HAP-1 (cell line): Measurements from ENCODE around the gene JAG2.

Experiments used
- DNase-seq, 2 experiments: peaks; one replicate each; pipeline ENCODE4 v3.0.0-alpha.2; 2016 to 2020; ENCODE audit warnings: low spot score in 2 of 2
- H3K27me3 ChIP-seq: fragments of 250-450 bp; sonication (Bioruptor Pico); 2 replicates; pipeline ENCODE4 v1.5.1; 2020; ENCODE audit warnings: low read depth, mild to moderate bottlenecking, moderate library complexity
- H3K36me3 ChIP-seq: fragments of 250-450 bp; sonication (Bioruptor Pico); replicated peaks from 2 replicates; pipeline ENCODE4 v1.5.1; 2020; ENCODE audit warnings: mild to moderate bottlenecking
- H3K4me1 ChIP-seq: fragments of 250-450 bp; sonication (Bioruptor Pico); 2 replicates; pipeline ENCODE4 v1.5.1; 2020; ENCODE audit warnings: mild to moderate bottlenecking
- H3K4me3 ChIP-seq: fragments of 250-450 bp; sonication (Bioruptor Pico); 2 replicates; pipeline ENCODE4 v1.5.1; 2020; ENCODE audit warnings: mild to moderate bottlenecking, moderate library complexity
- H3K9me3 ChIP-seq: fragments of 250-450 bp; sonication (Bioruptor Pico); 2 replicates; pipeline ENCODE4 v1.5.1; 2020; ENCODE audit warnings: mild to moderate bottlenecking, moderate library complexity
- in situ Hi-C: fragments of 300-500 bp; cut with MboI; formaldehyde crosslinking; loops from 3 replicates; pipeline ENCODE4 v1.14.3; 2020; ENCODE audit warnings: low sequenced_read_pairs, inconsistent platforms, mixed read lengths

The JAG2 gene

DNA sequence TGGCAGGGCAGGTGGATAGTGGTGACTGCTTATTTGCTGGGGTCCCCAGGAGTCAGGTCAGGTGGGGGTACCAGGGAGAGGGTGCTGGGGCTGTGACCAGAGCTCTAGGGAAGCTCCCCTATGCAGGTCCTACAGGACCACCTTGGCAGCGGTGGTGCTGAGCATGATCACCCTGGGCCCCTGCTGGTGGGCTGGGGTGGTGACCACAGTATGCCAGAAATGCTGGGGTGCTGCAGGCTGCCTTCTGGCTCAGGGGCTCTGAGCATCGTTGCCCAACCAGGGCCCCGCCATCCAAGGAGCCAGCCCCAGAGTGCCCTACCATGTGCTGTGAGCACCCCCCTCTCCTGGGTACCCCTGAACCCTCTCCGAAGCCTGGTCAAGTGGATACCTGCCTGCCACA lies 30.0 kb upstream of the JAG2 start:
- Histone ChIP-seq H3K9me3 (no peaks in the 10 kb centered on the region), H3K4me3 (no peak overlapping the region), H3K36me3 (no peaks in the 10 kb centered on the region), H3K27me3 (peaks cover 9% of the 10 kb centered on the region), H3K4me1 (no peaks in the 10 kb centered on the region)
- DNase-seq = no peak
- in situ Hi-C loops = no loop called here

DNA sequence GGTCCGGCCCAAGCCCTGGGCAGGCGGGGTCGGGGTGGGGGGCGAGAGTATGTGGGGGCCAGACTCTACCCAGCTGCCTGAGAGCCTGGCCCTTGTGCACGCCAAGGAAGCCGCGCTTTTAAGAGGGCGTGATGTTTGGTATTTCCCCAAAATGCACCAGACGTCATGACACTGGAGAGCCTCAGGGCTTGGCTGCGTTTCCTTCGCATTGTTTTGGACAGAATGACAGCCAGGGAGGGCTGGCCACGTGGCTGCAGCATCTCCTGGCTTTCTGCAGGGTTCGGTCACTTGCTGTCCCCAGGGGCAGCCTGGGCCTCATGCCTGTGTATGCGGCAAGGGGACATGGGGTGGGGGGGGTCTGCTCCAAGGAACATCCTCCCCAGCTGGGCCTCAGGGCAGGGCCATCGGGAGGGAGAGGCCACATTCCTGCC lies 28.6 kb upstream of the JAG2 start:
- in situ Hi-C loops = no loop called here
- no peak overlapping the region for H3K4me3 ChIP-seq
- no peaks in the 10 kb centered on the region for H3K36me3 ChIP-seq
- peaks cover 12% of the 10 kb centered on the region for H3K27me3 ChIP-seq
- no peaks in the 10 kb centered on the region for H3K9me3 ChIP-seq
- no peaks in the 10 kb centered on the region for H3K4me1 ChIP-seq
- DNase-seq = no peak

DNA sequence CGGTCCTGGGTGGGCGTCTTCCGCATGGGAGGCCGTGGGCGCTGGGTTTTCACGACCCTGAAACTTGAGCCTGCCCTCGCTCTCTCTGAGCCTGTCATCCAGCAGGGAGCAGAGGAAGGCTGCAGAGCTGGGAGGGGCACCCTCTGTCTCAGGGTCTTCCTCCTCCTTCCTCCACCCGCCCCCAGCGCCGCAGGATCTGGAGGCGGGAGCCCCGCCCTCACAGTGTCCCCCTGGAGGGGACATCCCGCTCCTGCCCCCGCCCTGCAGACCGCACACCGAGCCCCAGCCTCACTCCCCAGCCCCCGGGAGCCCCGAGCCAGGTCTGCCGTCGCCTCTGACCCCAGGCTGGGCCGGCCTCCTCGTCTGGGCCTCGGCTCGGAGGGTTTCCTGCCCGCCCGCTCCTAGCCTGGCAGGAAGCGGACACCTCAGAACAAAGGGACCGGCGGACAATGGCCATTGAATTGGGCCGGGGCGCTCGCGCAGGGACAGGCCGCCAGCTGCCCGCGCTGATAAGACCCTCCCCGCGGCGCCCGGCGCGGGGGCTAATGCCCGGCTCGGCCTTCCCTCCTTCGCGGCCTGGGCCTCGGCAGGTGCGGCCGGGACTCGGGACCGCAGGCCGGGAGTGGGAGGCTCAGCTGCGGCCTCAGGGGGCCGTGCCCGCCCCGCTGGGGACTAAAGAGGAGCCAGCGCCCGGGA lies 27.8 kb upstream of the JAG2 start:
- H3K36me3 ChIP-seq = no peaks in the 10 kb centered on the region
- no peaks in the 10 kb centered on the region for H3K4me1 ChIP-seq
- in situ Hi-C loops = no loop called here
- peaks cover 12% of the 10 kb centered on the region for H3K27me3 ChIP-seq
- DNase-seq = no peak
- no peaks in the 10 kb centered on the region for H3K9me3 ChIP-seq
- H3K4me3 ChIP-seq = no peak overlapping the region

- H3K9me3 ChIP-seq = no peaks in the 10 kb centered on the region
- in situ Hi-C loops = no loop called here
- DNase-seq = no peak
- H3K27me3 ChIP-seq = peaks cover 12% of the 10 kb centered on the region
- H3K36me3 ChIP-seq = no peaks in the 10 kb centered on the region
- H3K4me1 ChIP-seq = no peaks in the 10 kb centered on the region
- H3K4me3 ChIP-seq = no peak overlapping the region
Measured at GRCh38 chr14:105195522-105196264, 27.1 kb upstream of the JAG2 start.

DNA sequence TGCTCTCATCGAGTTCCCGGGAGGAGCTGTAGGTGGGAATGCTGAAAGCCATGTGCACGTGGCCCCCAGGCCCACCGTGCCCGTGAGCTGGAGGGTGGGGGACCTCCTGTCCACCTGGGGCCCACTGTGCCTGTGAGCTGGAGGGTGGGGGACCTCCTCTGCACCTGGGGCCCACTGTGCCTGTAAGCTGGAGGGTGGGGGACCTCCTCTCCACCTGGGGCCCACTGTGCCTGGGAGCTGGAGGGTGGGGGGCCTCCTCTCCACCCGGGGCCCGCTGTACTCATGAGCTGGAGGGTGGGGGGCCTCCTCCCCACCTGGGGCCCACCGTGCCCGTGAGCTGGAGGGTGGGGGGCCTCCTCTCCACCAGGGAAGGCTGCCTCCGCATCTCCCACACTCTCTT lies 26.5 kb upstream of the JAG2 start:
- DNase-seq = no peak
- Histone ChIP-seq H3K4me3 (no peak overlapping the region), H3K27me3 (peaks cover 12% of the 10 kb centered on the region), H3K4me1 (no peaks in the 10 kb centered on the region), H3K9me3 (no peaks in the 10 kb centered on the region; the same call in 1 of the 2 replicates), H3K36me3 (no peaks in the 10 kb centered on the region)
- in situ Hi-C loops = no loop called here

DNA sequence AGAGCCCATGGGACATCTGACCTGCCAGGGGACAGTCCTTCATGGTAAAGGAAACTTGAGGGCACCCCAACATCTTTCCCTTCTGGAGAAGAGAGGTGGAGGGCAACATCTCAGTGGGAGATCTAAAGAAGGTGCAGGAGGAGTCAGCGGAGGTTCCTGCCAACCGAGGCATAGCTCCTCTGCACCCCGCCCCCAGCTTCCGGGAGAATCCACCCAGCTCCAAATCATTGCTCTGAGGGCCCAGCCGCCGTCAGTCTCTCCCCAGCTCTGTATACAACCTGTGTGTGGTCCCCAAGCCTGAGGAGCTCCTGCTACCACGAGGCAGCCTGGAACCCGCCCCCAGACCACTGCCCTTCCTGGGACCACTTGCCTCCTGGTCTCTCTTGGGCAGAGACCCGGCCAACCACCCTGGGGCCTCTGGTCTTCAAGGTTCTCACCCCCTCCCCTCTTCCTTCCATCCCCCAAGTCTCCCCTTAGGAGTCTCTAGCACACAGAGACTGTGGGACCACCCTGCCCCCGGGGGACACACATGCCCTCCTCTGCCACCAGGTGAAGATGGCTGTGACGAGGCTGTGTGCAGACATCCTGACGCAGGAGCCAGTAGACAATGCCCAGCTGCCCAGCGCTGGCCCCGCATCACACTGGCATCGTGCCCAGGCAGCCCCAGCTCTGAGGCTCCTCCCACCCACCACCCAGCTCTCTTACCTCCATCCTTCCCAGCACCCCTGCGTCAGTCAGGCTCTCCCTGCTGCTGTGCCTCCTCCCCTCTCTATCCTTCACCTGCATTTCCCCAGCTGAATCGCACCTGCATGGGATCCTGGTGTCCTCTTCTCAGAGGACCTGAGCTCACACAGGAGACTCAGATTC lies 25.6 kb upstream of the JAG2 start:
- H3K4me1 ChIP-seq = no peaks in the 10 kb centered on the region
- H3K27me3 ChIP-seq = peaks cover 12% of the 10 kb centered on the region
- H3K9me3 ChIP-seq = no peaks in the 10 kb centered on the region; the same call in 1 of the 2 replicates
- no peaks in the 10 kb centered on the region for H3K36me3 ChIP-seq
- in situ Hi-C loops = no loop called here
- no peak overlapping the region for H3K4me3 ChIP-seq
- DNase-seq = no peak

DNA sequence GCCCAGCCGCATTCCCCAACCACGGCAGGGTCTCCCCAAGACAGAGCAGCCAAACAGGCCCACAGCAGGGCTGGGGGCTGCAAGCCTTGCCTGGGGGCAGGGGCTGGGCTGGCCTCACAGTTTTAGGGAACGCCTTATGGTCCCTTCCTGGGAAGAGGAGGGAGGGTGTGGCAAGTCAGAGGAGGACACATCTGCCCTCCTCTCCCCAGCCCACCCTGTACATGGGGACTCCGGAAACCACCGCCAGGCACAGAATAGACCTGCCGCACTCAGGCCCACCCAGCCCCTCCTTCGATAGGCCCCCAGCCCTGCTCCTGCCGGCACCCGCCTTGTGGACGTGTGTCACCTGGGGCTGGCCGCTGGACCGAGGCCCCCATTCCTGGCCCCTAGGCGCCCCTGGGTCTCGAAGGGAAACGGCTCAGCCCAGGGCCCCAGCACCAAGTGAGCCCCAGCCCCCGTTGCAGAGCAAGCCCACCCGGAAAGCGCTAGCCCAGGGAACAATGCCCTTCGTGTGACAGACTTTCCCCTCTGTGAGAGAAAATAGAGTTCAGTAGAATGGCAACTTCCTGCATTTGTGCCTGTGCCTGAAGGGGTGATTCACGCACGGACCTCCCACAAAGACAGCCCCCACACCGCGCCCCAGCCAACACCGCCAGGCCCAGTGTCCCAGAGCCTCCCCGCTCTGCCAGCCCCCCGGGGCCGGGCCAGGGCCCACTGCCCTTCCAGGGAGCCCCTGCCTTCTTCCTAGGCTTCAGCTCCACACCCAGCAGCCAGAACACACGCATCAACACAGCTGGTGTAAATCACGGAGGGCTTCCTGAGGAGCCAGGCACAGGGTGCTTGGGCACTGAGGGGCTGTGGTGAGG lies 24.5 kb upstream of the JAG2 start:
- peaks cover 2% of the 10 kb centered on the region; the same call in 1 of the 2 replicates for H3K9me3 ChIP-seq
- no peak overlapping the region for H3K4me3 ChIP-seq
- H3K36me3 ChIP-seq = no peaks in the 10 kb centered on the region
- no peaks in the 10 kb centered on the region for H3K4me1 ChIP-seq
- H3K27me3 ChIP-seq = peaks cover 12% of the 10 kb centered on the region
- in situ Hi-C loops = no loop called here
- DNase-seq = no peak

DNA sequence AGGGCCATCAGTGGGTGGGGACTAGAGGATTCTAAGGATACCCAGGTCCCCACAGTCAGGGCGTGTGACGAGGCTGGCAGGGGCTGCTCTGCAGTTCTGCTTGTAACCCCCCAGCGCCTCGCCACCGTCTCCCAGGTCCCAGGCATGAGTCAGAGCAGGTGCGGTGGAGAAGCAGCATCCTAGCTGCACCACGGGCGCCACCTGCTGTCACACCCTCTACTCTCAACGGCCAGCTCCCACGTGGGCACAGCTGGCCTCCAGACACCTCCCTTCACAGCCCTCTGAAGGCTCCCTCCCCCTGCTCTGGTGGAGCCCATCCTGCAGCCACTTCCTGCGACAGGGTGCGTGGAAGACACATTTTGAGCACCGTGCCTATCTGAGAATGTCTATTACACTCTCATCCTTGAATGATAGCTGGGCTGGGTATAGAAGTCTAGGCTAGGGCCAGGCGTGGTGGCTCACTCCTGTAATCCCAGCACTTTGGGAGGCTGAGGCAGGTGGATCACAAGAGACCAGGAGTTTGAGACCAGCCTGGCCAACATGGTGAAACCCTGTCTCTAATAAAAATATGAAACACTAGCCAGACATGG lies 19.5 kb upstream of the JAG2 start:
- Histone ChIP-seq H3K4me3 (no peak overlapping the region), H3K36me3 (no peaks in the 10 kb centered on the region), H3K4me1 (no peaks in the 10 kb centered on the region), H3K27me3 (no peaks in the 10 kb centered on the region), H3K9me3 (peaks cover 3% of the 10 kb centered on the region; the same call in 1 of the 2 replicates)
- in situ Hi-C loops = no loop called here
- DNase-seq = no peak

DNA sequence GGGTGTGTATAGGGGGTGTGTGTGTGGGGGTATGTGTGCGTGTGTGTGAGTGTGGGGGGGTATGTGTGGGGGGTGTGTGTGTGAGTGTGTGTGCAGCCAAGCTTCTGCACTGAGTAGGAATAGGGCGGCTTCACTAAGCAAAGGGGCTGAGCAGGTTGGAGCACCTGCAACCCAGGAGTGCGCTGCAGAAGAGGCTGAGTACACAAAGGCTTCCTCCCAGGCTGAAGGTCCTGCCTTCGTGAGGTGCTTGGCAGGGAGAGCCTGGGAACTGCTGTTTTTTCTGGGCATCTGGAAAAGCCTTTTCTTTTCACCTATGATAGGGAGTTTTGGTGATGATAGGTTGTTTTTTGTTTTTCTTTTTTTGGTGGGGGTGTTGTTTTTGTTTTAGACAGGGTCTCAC lies 18.5 kb upstream of the JAG2 start:
- Histone ChIP-seq H3K9me3 (peaks cover 3% of the 10 kb centered on the region; the same call in 1 of the 2 replicates), H3K4me1 (no peaks in the 10 kb centered on the region), H3K27me3 (no peaks in the 10 kb centered on the region), H3K4me3 (no peak overlapping the region), H3K36me3 (no peaks in the 10 kb centered on the region)
- in situ Hi-C loops = no loop called here
- DNase-seq = no peak

GRCh38 chr14:105185973-105186372 lies 17.4 kb upstream of the JAG2 start:
- peaks cover 3% of the 10 kb centered on the region; the same call in 1 of the 2 replicates for H3K9me3 ChIP-seq
- H3K4me3 ChIP-seq = no peak overlapping the region
- H3K36me3 ChIP-seq = no peaks in the 10 kb centered on the region
- no peak for DNase-seq
- H3K27me3 ChIP-seq = no peaks in the 10 kb centered on the region
- H3K4me1 ChIP-seq = no peaks in the 10 kb centered on the region
- in situ Hi-C loops = no loop called here

- no peak for DNase-seq
- H3K4me1 ChIP-seq = peaks cover 5% of the 10 kb centered on the region; the same call in 1 of the 2 replicates
- H3K27me3 ChIP-seq = no peaks in the 10 kb centered on the region
- in situ Hi-C loops = no loop called here
- H3K9me3 ChIP-seq = peaks cover 3% of the 10 kb centered on the region; the same call in 1 of the 2 replicates
- H3K4me3 ChIP-seq = no peak overlapping the region
- H3K36me3 ChIP-seq = no peaks in the 10 kb centered on the region
Measured at GRCh38 chr14:105185001-105185400, 16.4 kb upstream of the JAG2 start.

DNA sequence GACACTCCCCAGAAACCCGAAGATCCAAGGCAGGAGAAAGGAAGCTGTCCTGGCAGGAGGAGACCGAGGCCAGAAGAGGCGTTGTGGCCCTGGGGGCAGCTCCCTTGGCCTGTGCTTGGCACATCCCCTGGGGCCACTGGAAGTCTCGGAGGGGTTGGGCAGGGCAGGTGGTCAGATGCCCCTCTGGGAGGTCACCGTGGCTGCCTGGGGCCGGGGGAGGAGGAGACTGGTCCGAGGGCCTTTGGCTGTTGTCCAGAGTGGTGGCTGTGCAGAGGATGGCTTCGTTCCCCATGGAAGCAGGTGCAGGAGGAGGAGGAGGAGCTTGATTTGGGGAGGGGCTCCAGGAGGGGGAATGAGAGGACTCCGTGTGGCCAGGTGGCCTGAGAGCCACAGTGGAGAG lies 15.9 kb upstream of the JAG2 start:
- Histone ChIP-seq H3K9me3 (peaks cover 3% of the 10 kb centered on the region; the same call in 1 of the 2 replicates), H3K27me3 (no peaks in the 10 kb centered on the region), H3K4me1 (peaks cover 5% of the 10 kb centered on the region; the same call in 1 of the 2 replicates), H3K4me3 (no peak overlapping the region), H3K36me3 (no peaks in the 10 kb centered on the region)
- in situ Hi-C loops = no loop called here
- DNase-seq = no peak
